Neural cell (in vitro differentiated cells): Measurements from ENCODE around the gene DTD1.

ENCODE experiments used
- TF ChIP-seq, protein P1 (sequence below): IDR thresholded peaks from 2 replicates; pipeline ENCODE4 v1.6.1; 2012; ENCODE audit warnings: borderline replicate concordance
- TF ChIP-seq, protein P2 (sequence below): fragments of 450-650 bp; IDR thresholded peaks from 2 replicates; pipeline ENCODE4 v1.5.1; 2014; ENCODE audit warnings: antibody characterized with exemption, mild to moderate bottlenecking, moderate library complexity; ENCODE audit not compliant: poor library complexity, severe bottlenecking

DNA sequence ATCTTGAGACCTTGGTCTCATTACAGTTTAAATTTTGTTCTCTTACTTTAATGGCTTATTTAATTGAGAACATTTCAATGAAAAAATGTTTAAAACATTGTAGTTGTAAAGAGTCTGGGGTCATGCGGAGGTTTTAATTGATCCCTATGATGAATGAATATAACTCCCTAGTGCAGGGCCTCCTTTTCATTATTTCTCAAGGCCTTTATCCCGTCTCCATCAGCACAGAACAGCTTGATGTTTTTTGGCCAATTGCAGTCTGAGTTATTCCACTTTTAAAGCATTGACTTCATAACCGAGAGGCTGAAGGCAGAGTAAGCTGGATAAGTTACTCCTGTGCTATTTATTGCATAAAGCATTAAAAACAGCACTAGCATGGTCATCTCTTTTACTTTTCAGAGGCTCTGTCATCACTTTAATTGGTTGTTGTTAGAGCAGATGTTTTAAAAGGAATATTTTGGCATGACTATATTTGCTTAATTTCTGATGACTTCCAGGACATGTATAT lies 83.4 kb downstream of the DTD1 start:
- TF ChIP-seq, protein P1, sequence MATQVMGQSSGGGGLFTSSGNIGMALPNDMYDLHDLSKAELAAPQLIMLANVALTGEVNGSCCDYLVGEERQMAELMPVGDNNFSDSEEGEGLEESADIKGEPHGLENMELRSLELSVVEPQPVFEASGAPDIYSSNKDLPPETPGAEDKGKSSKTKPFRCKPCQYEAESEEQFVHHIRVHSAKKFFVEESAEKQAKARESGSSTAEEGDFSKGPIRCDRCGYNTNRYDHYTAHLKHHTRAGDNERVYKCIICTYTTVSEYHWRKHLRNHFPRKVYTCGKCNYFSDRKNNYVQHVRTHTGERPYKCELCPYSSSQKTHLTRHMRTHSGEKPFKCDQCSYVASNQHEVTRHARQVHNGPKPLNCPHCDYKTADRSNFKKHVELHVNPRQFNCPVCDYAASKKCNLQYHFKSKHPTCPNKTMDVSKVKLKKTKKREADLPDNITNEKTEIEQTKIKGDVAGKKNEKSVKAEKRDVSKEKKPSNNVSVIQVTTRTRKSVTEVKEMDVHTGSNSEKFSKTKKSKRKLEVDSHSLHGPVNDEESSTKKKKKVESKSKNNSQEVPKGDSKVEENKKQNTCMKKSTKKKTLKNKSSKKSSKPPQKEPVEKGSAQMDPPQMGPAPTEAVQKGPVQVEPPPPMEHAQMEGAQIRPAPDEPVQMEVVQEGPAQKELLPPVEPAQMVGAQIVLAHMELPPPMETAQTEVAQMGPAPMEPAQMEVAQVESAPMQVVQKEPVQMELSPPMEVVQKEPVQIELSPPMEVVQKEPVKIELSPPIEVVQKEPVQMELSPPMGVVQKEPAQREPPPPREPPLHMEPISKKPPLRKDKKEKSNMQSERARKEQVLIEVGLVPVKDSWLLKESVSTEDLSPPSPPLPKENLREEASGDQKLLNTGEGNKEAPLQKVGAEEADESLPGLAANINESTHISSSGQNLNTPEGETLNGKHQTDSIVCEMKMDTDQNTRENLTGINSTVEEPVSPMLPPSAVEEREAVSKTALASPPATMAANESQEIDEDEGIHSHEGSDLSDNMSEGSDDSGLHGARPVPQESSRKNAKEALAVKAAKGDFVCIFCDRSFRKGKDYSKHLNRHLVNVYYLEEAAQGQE = no peak
- TF ChIP-seq, protein P2, sequence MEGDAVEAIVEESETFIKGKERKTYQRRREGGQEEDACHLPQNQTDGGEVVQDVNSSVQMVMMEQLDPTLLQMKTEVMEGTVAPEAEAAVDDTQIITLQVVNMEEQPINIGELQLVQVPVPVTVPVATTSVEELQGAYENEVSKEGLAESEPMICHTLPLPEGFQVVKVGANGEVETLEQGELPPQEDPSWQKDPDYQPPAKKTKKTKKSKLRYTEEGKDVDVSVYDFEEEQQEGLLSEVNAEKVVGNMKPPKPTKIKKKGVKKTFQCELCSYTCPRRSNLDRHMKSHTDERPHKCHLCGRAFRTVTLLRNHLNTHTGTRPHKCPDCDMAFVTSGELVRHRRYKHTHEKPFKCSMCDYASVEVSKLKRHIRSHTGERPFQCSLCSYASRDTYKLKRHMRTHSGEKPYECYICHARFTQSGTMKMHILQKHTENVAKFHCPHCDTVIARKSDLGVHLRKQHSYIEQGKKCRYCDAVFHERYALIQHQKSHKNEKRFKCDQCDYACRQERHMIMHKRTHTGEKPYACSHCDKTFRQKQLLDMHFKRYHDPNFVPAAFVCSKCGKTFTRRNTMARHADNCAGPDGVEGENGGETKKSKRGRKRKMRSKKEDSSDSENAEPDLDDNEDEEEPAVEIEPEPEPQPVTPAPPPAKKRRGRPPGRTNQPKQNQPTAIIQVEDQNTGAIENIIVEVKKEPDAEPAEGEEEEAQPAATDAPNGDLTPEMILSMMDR = no peak
